IMR-90 (cell line): ENCODE measurements around the gene AJAP1. TPM values are rescaled to one million over a fixed set of nuclear protein-coding genes. Genes with fewer than 3 reads are reported as not detected.

Experiments
- ATAC-seq: fragments of 200-7000 bp; cut with Tn5 transposase; 2 replicates; pipeline ENCODE4 v1.9.1; 2020; ENCODE audit warnings: low read depth, mild to moderate bottlenecking, moderate library complexity
- BruUV-seq: library from RNA; stranded (reverse); fragments of 400-500 nt; replicated peaks from 2 replicates; lab custom pipeline; 2021; lab: Mats Ljungman, UMichigan
- CTCF ChIA-PET: fragments of 300-600 bp; formaldehyde crosslinking; extraction: SDS; loops from one replicate; lab custom pipeline; 2021; ENCODE audit warnings: antibody characterized with exemption; lab: Yijun Ruan, JAX
- POLR2A ChIA-PET: fragments of 300-600 bp; sonication (Branson Sonifier 250); formaldehyde crosslinking; loops from one replicate; lab custom pipeline; 2022; ENCODE audit warnings: antibody characterized with exemption; ENCODE audit not compliant: unreplicated experiment; lab: Charles Lee
- DNase-seq: peaks from one replicate; pipeline ENCODE4 v3.0.0; 2013
- H2AFZ ChIP-seq: replicated peaks from 2 replicates; pipeline ENCODE3; 2013; ENCODE audit warnings: low read length, mild to moderate bottlenecking; ENCODE audit not compliant: poor library complexity
- H2AK5ac ChIP-seq: 2 replicates; pipeline ENCODE4 v1.6.1; 2013; ENCODE audit warnings: low read depth, low read length, inconsistent platforms
- H2AK9ac ChIP-seq: replicated peaks from 2 replicates; pipeline ENCODE3; 2013; ENCODE audit warnings: mild to moderate bottlenecking, low read depth, low read length, moderate library complexity; ENCODE audit not compliant: poor library complexity
- H2BK120ac ChIP-seq: 2 replicates; pipeline ENCODE4 v1.6.1; 2013; ENCODE audit warnings: low read depth, low read length, inconsistent platforms
- H2BK15ac ChIP-seq: 3 replicates; pipeline ENCODE4 v1.6.1; 2013; ENCODE audit warnings: low read depth, low read length, inconsistent platforms
- H2BK20ac ChIP-seq: 2 replicates; pipeline ENCODE4 v1.6.1; 2013; ENCODE audit warnings: low read depth, mild to moderate bottlenecking, inconsistent platforms, low read length, moderate library complexity
- H2BK5ac ChIP-seq: 2 replicates; pipeline ENCODE4 v1.6.1; 2013; ENCODE audit warnings: mild to moderate bottlenecking, low read depth, low read length, inconsistent platforms; ENCODE audit not compliant: poor library complexity, severe bottlenecking
- H3K14ac ChIP-seq: replicated peaks from 2 replicates; pipeline ENCODE4 v1.6.1; 2013; ENCODE audit warnings: low read depth, low read length, inconsistent platforms
- H3K18ac ChIP-seq: 2 replicates; pipeline ENCODE4 v1.6.1; 2013; ENCODE audit warnings: low read depth, low read length, control low read depth
- H3K23ac ChIP-seq: 2 replicates; pipeline ENCODE4 v1.6.1; 2013; ENCODE audit warnings: low read depth, low read length, inconsistent platforms
- H3K27ac ChIP-seq: 2 replicates; pipeline ENCODE4 v1.5.1; 2013; ENCODE audit warnings: mild to moderate bottlenecking, control low read depth, low read length; ENCODE audit not compliant: insufficient read depth
- H3K27me3 ChIP-seq: 2 replicates; pipeline ENCODE4 v1.6.1; 2013; ENCODE audit warnings: low read length; ENCODE audit not compliant: control insufficient read depth, insufficient read depth
- H3K36me3 ChIP-seq: 2 replicates; pipeline ENCODE4 v1.6.1; 2013; ENCODE audit warnings: low read length, mixed read lengths; ENCODE audit not compliant: control insufficient read depth, insufficient read depth
- H3K4ac ChIP-seq: 2 replicates; pipeline ENCODE4 v1.6.1; 2013; ENCODE audit warnings: low read depth, low read length, inconsistent platforms
- H3K4me1 ChIP-seq: 2 replicates; pipeline ENCODE4 v1.6.1; 2013; ENCODE audit warnings: low read length, mixed read lengths; ENCODE audit not compliant: control insufficient read depth, insufficient read depth
- H3K4me2 ChIP-seq: 2 replicates; pipeline ENCODE4 v1.6.1; 2013; ENCODE audit warnings: low read depth, mild to moderate bottlenecking, control low read depth, low read length, moderate library complexity
- H3K4me3 ChIP-seq: 2 replicates; pipeline ENCODE4 v1.5.1; 2013; ENCODE audit warnings: low read depth, mild to moderate bottlenecking, control low read depth, low read length, moderate library complexity; ENCODE audit not compliant: insufficient read depth
- H3K56ac ChIP-seq: 2 replicates; pipeline ENCODE4 v1.6.1; 2013; ENCODE audit warnings: low read length, inconsistent platforms; ENCODE audit not compliant: insufficient read depth; ENCODE audit errors: extremely low read depth
- H3K79me1 ChIP-seq, 2 experiments: 2 replicates each; pipeline ENCODE4 v1.6.1; 2013; ENCODE audit warnings: low read length in 2 of 2, inconsistent platforms in 1 of 2, low read depth in 1 of 2
- H3K9ac ChIP-seq: 2 replicates; pipeline ENCODE4 v1.6.1; 2013; ENCODE audit warnings: low read depth, low read length, control low read depth
- H3K9me1 ChIP-seq: 2 replicates; pipeline ENCODE4 v1.6.1; 2013; ENCODE audit warnings: low read length, inconsistent platforms; ENCODE audit not compliant: insufficient read depth
- H3K9me3 ChIP-seq: 2 replicates; pipeline ENCODE4 v1.6.1; 2013; ENCODE audit warnings: low read length; ENCODE audit not compliant: control insufficient read depth, insufficient read depth
- H4K20me1 ChIP-seq: 2 replicates; pipeline ENCODE4 v1.6.1; 2013; ENCODE audit warnings: low read length, inconsistent platforms; ENCODE audit not compliant: insufficient read depth
- H4K5ac ChIP-seq: 2 replicates; pipeline ENCODE4 v1.6.1; 2013; ENCODE audit warnings: mild to moderate bottlenecking, low read depth, low read length, control low read depth
- H4K8ac ChIP-seq, 2 experiments: 2 replicates each; pipeline ENCODE4 v1.6.1; 2013; ENCODE audit warnings: low read depth in 2 of 2, low read length in 2 of 2, control low read depth in 1 of 2, inconsistent platforms in 1 of 2
- H4K91ac ChIP-seq: 2 replicates; pipeline ENCODE4 v1.6.1; 2013; ENCODE audit warnings: low read depth, low read length, inconsistent platforms; ENCODE audit not compliant: insufficient read depth
- BHLHE40 ChIP-seq: fragments of 150-350 bp; IDR thresholded peaks from 2 replicates; pipeline ENCODE4 v1.6.1; 2016; ENCODE audit warnings: mild to moderate bottlenecking, low read depth, low read length
- CEBPB ChIP-seq: IDR thresholded peaks from 2 replicates; pipeline ENCODE4 v1.6.1; 2012; ENCODE audit warnings: low read depth, low read length, improper control_type of control experiment
- CHD1 ChIP-seq: IDR thresholded peaks from 2 replicates; pipeline ENCODE4 v1.6.1; 2012; ENCODE audit warnings: low read depth, low read length, improper control_type of control experiment
- CTCF ChIP-seq: conservative IDR thresholded peaks from 2 replicates; pipeline ENCODE4 v1.5.1; 2012; ENCODE audit warnings: mild to moderate bottlenecking, low read depth, low read length, improper control_type of control experiment
- ELK1 ChIP-seq: fragments of 150-350 bp; IDR thresholded peaks from 2 replicates; pipeline ENCODE4 v1.6.1; 2016; ENCODE audit warnings: low read depth, mild to moderate bottlenecking, low read length, moderate library complexity, borderline replicate concordance
- FOS ChIP-seq: fragments of 150-350 bp; IDR thresholded peaks from 2 replicates; pipeline ENCODE4 v1.6.1; 2016; ENCODE audit warnings: low read depth, low read length
- MAFK ChIP-seq: IDR thresholded peaks from 2 replicates; pipeline ENCODE4 v1.6.1; 2012; ENCODE audit warnings: low read depth, low read length, improper control_type of control experiment
- MAZ ChIP-seq: IDR thresholded peaks from 2 replicates; pipeline ENCODE4 v1.6.1; 2012; ENCODE audit warnings: low read depth, mild to moderate bottlenecking, low read length, improper control_type of control experiment, moderate library complexity, borderline replicate concordance
- MXI1 ChIP-seq: IDR thresholded peaks from 2 replicates; pipeline ENCODE4 v1.6.1; 2012; ENCODE audit warnings: low read depth, mild to moderate bottlenecking, low read length, moderate library complexity, borderline replicate concordance
- NFE2L2 ChIP-seq: fragments of 150-350 bp; IDR thresholded peaks from 2 replicates; pipeline ENCODE4 v1.6.1; 2016; ENCODE audit warnings: low read depth, mild to moderate bottlenecking, low read length
- POLR2A ChIP-seq: IDR thresholded peaks from 2 replicates; pipeline ENCODE4 v1.6.1; 2012; ENCODE audit warnings: mild to moderate bottlenecking, low read depth, low read length
- RAD21 ChIP-seq: IDR thresholded peaks from 2 replicates; pipeline ENCODE4 v1.6.1; 2012; ENCODE audit warnings: low read length, improper control_type of control experiment
- RCOR1 ChIP-seq: IDR thresholded peaks from 2 replicates; pipeline ENCODE4 v1.6.1; 2012; ENCODE audit warnings: mild to moderate bottlenecking, low read length, improper control_type of control experiment; ENCODE audit not compliant: insufficient replicate concordance
- RFX5 ChIP-seq: IDR thresholded peaks from 2 replicates; pipeline ENCODE4 v1.8.0; 2012; ENCODE audit warnings: low read depth, mild to moderate bottlenecking, low read length, moderate library complexity
- SMC3 ChIP-seq: fragments of 150-350 bp; IDR thresholded peaks from 2 replicates; pipeline ENCODE4 v1.6.1; 2016; ENCODE audit warnings: low read depth, mild to moderate bottlenecking, antibody characterized with exemption, low read length, moderate library complexity
- WGBS, 2 experiments: methylation state at CpG; one replicate each; pipeline versions ENCODE4 v1.1.5 to v1.1.7; 2013; ENCODE audit warnings: missing lambda C conversion rate in 2 of 2; ENCODE audit not compliant: insufficient read length in 1 of 2; ENCODE audit errors: extremely low coverage in 2 of 2; 5-methylcytosine and 5-hydroxymethylcytosine counted together
- dilution Hi-C: fragments of 300-500 bp; cut with HindIII; formaldehyde crosslinking; loops from one replicate; pipeline ENCODE4 v1.14.3; 2018; ENCODE audit warnings: low sequenced_read_pairs; ENCODE audit not compliant: unreplicated experiment
- in situ Hi-C: fragments of 300-500 bp; cut with MboI; formaldehyde crosslinking; loops from 3 replicates; pipeline ENCODE4 v1.14.3; 2019; ENCODE audit warnings: low sequenced_read_pairs, inconsistent platforms, mixed read lengths
- intact Hi-C: fragments of 100-400 bp; cut with micrococcal nuclease; formaldehyde crosslinking; loops from 2 replicates; pipeline ENCODE4 v1.10.0; 2022
- polyA plus RNA-seq, 3 experiments: library from polyadenylated mRNA; depleted of rRNA; stranded (reverse); fragments of >200 nt; gene quantifications; 2 replicates each; pipeline ENCODE4 v1.2.3, GENCODE V29; 2012; ENCODE audit warnings: low replicate concordance in 1 of 3
- total RNA-seq: library from RNA; depleted of rRNA; stranded (reverse); fragments of >200 nt; gene quantifications from 2 replicates; pipeline ENCODE4 v1.2.3, GENCODE V29; 2012
- TF ChIP-seq, protein P1 (sequence below): fragments of 150-350 bp; IDR thresholded peaks from 2 replicates; pipeline ENCODE4 v1.6.1; 2017; ENCODE audit warnings: mild to moderate bottlenecking, antibody characterized with exemption, low read length, low read depth

Gene AJAP1
- total and polyA plus RNA-seq, 2 of the 4 experiments (the other 2 are of a cell fraction), result under 0.01 to 0.02 TPM

DNA sequence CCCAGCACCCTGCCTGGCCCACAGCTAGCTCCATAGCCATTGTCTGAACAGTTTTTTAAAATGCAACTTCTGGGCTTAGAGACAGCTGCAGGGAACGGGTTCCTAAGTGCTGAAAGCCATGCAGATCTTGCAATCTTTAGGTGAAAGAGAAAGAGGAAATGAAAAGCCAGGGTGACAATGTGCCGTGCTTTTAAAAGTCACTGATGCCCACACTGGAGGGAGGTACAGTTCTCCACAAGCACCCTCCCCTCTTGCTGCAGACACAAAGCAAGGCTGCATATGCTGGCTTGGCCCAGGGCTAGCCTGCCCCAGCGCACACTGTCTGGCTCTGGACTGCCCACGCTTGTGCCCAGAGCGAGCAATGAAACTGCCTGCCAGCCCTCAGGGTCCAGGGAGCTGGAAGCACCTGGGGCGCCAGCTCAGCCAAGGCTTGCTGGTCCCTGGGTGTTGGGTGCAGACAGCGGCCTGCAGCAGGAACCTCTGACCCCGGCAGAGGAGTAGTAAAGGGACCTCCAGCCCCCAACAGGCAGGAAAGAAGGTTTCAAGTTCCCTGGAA is 70.4 kb downstream of the AJAP1 start:
- Histone ChIP-seq H2BK5ac (no peak overlapping the region), H4K8ac (no peak overlapping the region), H2BK20ac (no peak overlapping the region), H3K18ac (no peak overlapping the region), H3K4me2 (no peak overlapping the region), H4K5ac (no peak overlapping the region), H3K23ac (no peak overlapping the region), H3K9me1 (no peaks in the 10 kb centered on the region), H3K9ac (no peak overlapping the region), H2BK120ac (no peak overlapping the region), H3K27ac (no peak overlapping the region), H3K4ac (no peak overlapping the region), H3K56ac (no peak overlapping the region), H2AK9ac (no peak overlapping the region), H4K20me1 (no peaks in the 10 kb centered on the region), H3K14ac (no peak overlapping the region), H4K91ac (no peak overlapping the region), H3K9me3 (peaks cover 82% of the 10 kb centered on the region), H2BK15ac (no peak overlapping the region), H3K36me3 (no peaks in the 10 kb centered on the region), H2AK5ac (no peak overlapping the region), H3K27me3 (no peaks in the 10 kb centered on the region), H3K79me1 (no peaks in the 10 kb centered on the region), H3K4me3 (no peak overlapping the region), H2AFZ (no peak overlapping the region), H3K4me1 (no peaks in the 10 kb centered on the region)
- intact Hi-C loops (no loop called here), in situ Hi-C loops (no loop called here), dilution Hi-C loops (no loop called here)
- TF ChIP-seq RFX5 (no peak), POLR2A (no peak), ELK1 (no peak), NFE2L2 (no peak), SMC3 (no peak), RAD21 (no peak), BHLHE40 (no peak), CEBPB (no peak), MXI1 (no peak), CTCF (no peak), MAZ (no peak), MAFK (no peak), FOS (no peak), RCOR1 (no peak), CHD1 (no peak)
- TF ChIP-seq, protein P1, sequence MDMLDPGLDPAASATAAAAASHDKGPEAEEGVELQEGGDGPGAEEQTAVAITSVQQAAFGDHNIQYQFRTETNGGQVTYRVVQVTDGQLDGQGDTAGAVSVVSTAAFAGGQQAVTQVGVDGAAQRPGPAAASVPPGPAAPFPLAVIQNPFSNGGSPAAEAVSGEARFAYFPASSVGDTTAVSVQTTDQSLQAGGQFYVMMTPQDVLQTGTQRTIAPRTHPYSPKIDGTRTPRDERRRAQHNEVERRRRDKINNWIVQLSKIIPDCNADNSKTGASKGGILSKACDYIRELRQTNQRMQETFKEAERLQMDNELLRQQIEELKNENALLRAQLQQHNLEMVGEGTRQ, result no peak
- 58% methylated on average over 6 of the region's 8 CpGs; no CpG with 5 or more reads in 1 of the 2 experiments for WGBS, 2 experiments
- ATAC-seq, result no peak
- DNase-seq, result no peak
- ChIA-PET CTCF (no interaction called here), POLR2A (no interaction called here)
- no TSS peak for BruUV-seq
